ENCODE measurements around the gene SLC25A29. TPM values are rescaled to one million over a fixed set of nuclear protein-coding genes. Genes with fewer than 3 reads are reported as not detected.

Gene SLC25A29
- total and polyA plus RNA-seq, 2 of the 13 experiments (the other 11 are each of a cell fraction or from before 2014, with no cell fraction given) = 12.2 to 17.2 TPM

GRCh38 chr14:100285021-100285912 is 21.0 kb downstream of the SLC25A29 start (continued):
- TF ChIP-seq, protein P1, sequence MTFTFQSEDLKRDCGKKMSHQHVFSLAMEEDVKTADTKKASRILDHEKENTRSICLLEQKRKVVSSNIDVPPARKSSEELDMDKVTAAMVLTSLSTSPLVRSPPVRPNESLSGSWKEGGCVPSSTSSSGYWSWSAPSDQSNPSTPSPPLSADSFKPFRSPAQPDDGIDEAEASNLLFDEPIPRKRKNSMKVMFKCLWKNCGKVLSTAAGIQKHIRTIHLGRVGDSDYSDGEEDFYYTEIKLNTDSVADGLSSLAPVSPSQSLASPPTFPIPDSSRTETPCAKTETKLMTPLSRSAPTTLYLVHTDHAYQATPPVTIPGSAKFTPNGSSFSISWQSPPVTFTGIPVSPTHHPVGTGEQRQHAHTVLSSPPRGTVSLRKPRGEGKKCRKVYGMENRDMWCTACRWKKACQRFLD (CRISPR knock-in tag; IDR thresholded peaks at IDR 0.05; ENCODE audit: borderline replicate concordance) = no peak
- TF ChIP-seq ZNF451 (CRISPR knock-in tag; IDR thresholded peaks at IDR 0.05) (no peak), XBP1 (CRISPR knock-in tag; IDR thresholded peaks at IDR 0.05) (peak; percentile 34; the same call in 1 of the 2 replicates), POLR2AphosphoS2 (IDR thresholded peaks at IDR 0.05; ENCODE audit: low read depth, low read length) (no peak), TBX2 (CRISPR knock-in tag; IDR thresholded peaks at IDR 0.05; ENCODE audit: borderline replicate concordance) (peak; percentile 68; the same call in 1 of the 2 replicates), ZSCAN5A (CRISPR knock-in tag; IDR thresholded peaks at IDR 0.05; ENCODE audit: borderline replicate concordance) (peak; percentile 77), ZNF280B (CRISPR knock-in tag; IDR thresholded peaks at IDR 0.05; ENCODE audit: borderline replicate concordance) (peak; percentile 38; the same call in 1 of the 2 replicates), GATAD1 (CRISPR knock-in tag; IDR thresholded peaks at IDR 0.05) (peak; percentile 39; the same call in 1 of the 2 replicates), MLX (CRISPR knock-in tag; IDR thresholded peaks at IDR 0.05) (0 out of 2 replicates have a peak, but pooled peaks have one; percentile 12), IKZF4 (CRISPR knock-in tag; IDR thresholded peaks at IDR 0.05; ENCODE audit: borderline replicate concordance, low read depth, not compliant biosample characterization) (peak; percentile 56), ZNF354B (CRISPR knock-in tag; IDR thresholded peaks at IDR 0.05) (0 out of 2 replicates have a peak, but pooled peaks have one; percentile 59), TAF15 (IDR thresholded peaks at IDR 0.05; ENCODE audit: low read depth, low read length, poor library complexity, severe bottlenecking) (no peak), ZNF891 (CRISPR knock-in tag; IDR thresholded peaks at IDR 0.05) (peak; percentile 27; the same call in 1 of the 2 replicates), PAWR (CRISPR knock-in tag; IDR thresholded peaks at IDR 0.05; ENCODE audit: borderline replicate concordance) (no peak), GABPB1 (CRISPR knock-in tag; IDR thresholded peaks at IDR 0.05) (peak; percentile 75), TEAD2 (CRISPR knock-in tag; IDR thresholded peaks at IDR 0.05) (peak; percentile 40; the same call in 1 of the 2 replicates), ARNT2 (CRISPR knock-in tag; IDR thresholded peaks at IDR 0.05; ENCODE audit: low read depth) (peak; percentile 93), ATF7-NPFF (CRISPR knock-in tag; IDR thresholded peaks at IDR 0.05; ENCODE audit: low read depth) (peak; percentile 92), TARDBP (CRISPR knock-in tag; IDR thresholded peaks at IDR 0.05) (no peak; the same call in 1 of the 2 replicates), KDM3A (CRISPR knock-in tag; IDR thresholded peaks at IDR 0.05; ENCODE audit: low read depth) (no peak), SNAI1 (CRISPR knock-in tag; IDR thresholded peaks at IDR 0.05; ENCODE audit: borderline replicate concordance) (0 out of 2 replicates have a peak, but pooled peaks have one; percentile 83)
- TF ChIP-seq, protein P2, sequence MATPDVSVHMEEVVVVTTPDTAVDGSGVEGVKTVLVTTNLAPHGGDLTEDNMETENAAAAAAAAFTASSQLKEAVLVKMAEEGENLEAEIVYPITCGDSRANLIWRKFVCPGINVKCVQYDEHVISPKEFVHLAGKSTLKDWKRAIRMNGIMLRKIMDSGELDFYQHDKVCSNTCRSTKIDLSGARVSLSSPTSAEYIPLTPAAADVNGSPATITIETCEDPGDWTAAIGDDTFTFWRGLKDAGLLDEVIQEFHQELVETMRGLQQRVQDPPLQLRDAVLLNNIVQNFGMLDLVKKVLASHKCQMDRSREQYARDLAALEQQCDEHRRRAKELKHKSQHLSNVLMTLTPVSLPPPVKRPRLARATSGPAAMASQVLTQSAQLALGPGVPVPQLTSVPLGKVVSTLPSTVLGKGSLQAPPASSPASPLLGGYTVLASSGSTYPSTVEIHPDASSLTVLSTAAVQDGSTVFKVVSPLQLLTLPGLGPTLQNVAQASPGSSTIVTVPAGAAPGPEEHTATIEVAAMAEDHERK (CRISPR knock-in tag; IDR thresholded peaks at IDR 0.05; ENCODE audit: low read depth) = no peak
